ENCODE results near the gene DCTN5. TPM values are rescaled to one million over a fixed set of nuclear protein-coding genes. Genes with fewer than 3 reads are reported as not detected.

Gene DCTN5
- total RNA-seq, 2 donors from 2014 or later = 38.8 to 63.6 TPM

DNA sequence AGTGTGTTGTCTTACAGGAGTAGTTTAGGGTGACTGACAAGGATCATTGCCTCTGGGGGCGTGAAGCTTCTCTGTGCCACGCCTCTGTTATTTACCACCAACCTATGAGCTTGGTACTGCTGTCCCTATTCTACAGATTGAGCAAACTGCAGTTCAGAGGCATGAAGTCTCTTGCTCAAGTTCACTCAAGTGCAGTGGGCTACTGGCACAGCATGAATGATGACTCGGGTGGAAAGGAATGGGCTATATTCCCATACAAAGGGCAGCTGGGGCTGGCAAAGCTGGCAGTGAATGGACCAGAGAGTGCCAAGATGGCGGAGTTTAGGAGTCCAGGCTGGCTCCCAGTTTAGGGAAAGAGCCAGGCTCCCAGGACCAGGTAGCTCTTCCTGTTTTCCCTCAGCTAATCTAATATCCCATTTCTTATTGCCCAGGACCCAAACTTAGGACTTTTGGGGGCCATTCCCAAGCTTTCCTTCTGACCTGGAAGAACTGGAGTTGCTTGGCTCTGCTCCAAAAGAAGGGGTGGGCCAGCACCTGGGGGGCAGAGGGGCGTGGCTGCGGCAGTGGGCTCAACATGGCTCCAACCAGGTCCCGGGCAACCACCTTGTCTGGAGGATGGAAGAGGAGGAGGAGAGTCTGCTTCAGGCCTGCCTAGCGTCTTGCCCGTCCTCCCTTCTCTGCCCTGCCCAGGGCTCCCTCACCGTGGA is 50.4 kb downstream of the DCTN5 start:
- intact Hi-C loops (cut with DNase I) = no loop called here
- Histone ChIP-seq H3K9me3 (no peaks in the 10 kb centered on the region), H3K36me3 (peaks cover 0 to 9% of the 10 kb centered on the region in 2 donors), H3K27me3 (replicated peaks; ENCODE audit: insufficient read depth) (no peaks in the 10 kb centered on the region), H3K4me1 (replicated peaks) (no peaks in the 10 kb centered on the region), H3K4me3 (no peak overlapping the region), H3K27ac (no peak overlapping the region)
- WGBS = 90% methylated on average over 10 of the region's 10 CpGs
- TF ChIP-seq, protein P1, sequence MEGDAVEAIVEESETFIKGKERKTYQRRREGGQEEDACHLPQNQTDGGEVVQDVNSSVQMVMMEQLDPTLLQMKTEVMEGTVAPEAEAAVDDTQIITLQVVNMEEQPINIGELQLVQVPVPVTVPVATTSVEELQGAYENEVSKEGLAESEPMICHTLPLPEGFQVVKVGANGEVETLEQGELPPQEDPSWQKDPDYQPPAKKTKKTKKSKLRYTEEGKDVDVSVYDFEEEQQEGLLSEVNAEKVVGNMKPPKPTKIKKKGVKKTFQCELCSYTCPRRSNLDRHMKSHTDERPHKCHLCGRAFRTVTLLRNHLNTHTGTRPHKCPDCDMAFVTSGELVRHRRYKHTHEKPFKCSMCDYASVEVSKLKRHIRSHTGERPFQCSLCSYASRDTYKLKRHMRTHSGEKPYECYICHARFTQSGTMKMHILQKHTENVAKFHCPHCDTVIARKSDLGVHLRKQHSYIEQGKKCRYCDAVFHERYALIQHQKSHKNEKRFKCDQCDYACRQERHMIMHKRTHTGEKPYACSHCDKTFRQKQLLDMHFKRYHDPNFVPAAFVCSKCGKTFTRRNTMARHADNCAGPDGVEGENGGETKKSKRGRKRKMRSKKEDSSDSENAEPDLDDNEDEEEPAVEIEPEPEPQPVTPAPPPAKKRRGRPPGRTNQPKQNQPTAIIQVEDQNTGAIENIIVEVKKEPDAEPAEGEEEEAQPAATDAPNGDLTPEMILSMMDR (IDR thresholded peaks at IDR 0.05) = no peak
- no peak for TF ChIP-seq POLR2AphosphoS5 (IDR thresholded peaks at IDR 0.05)
- no peak for TF ChIP-seq POLR2A (IDR thresholded peaks at IDR 0.05)
- DNase-seq (ENCODE audit: low spot score) = no peak

DNA sequence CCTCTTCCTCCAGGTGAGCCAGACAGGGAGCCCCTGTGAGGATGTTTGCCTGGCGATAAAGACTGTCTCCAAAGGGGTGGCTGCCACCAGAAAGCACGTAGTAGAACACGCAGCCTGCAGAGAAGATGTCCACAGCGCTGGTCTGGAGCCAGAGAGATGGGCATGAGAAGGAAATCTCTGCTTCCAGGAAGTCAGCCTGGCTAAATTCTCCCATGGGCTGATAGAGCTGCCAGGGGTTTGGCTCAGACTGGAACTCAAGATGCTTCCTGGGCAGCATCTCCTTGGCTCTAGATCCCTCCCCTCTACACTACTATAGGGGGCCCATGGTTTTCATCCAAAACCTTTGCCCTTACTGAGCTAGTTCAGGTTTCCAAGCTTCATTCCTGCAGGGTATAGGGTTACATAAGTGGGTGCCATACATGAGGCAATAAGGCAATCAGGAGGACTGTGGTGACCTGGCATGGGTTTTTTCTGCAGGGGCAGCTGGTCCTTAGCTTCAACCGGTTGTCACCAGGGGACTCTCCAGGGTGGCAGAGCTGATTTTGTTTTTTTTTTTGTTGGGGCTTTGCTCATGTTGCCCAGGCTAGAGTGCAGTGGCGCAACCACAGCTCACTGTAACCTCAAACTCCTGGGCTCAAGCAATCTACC is 51.0 kb downstream of the DCTN5 start:
- DNase-seq (ENCODE audit: low spot score) = no peak
- Histone ChIP-seq H3K27ac (no peak overlapping the region), H3K4me1 (replicated peaks) (no peaks in the 10 kb centered on the region), H3K36me3 (peaks cover 0 to 9% of the 10 kb centered on the region in 2 donors), H3K4me3 (no peak overlapping the region), H3K9me3 (no peaks in the 10 kb centered on the region), H3K27me3 (replicated peaks; ENCODE audit: insufficient read depth) (no peaks in the 10 kb centered on the region)
- intact Hi-C loops (cut with DNase I) = no loop called here
- TF ChIP-seq POLR2A (IDR thresholded peaks at IDR 0.05) (no peak), POLR2AphosphoS5 (IDR thresholded peaks at IDR 0.05) (no peak)
- TF ChIP-seq, protein P1 (IDR thresholded peaks at IDR 0.05) = no peak
- WGBS = 95% methylated on average over 6 of the region's 6 CpGs

DNA sequence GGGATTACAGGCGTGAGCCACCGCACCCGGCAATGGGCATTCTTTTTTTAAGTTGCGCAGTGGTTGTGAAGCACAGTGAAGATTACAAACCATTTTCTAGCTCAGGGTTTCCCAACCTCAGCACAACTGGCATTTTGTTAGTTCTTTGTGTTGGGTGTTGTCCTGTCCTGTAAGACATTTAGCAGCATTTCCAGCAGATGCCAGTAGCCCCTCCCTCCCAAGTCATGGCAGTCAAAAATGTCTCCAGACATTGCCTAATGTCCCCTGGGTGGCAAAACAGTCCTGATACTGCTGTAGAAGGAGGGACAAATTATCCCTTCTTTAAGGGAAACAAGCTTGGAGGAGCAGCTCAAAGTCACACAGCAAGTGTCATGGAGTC is 53.0 kb downstream of the DCTN5 start:
- intact Hi-C loops (cut with DNase I) = no loop called here
- Histone ChIP-seq H3K36me3 (peaks cover 0 to 9% of the 10 kb centered on the region in 2 donors), H3K4me3 (no peak overlapping the region), H3K27ac (no peak overlapping the region), H3K9me3 (no peaks in the 10 kb centered on the region), H3K4me1 (replicated peaks) (no peaks in the 10 kb centered on the region), H3K27me3 (replicated peaks; ENCODE audit: insufficient read depth) (no peaks in the 10 kb centered on the region)
- DNase-seq (ENCODE audit: low spot score) = no peak
- TF ChIP-seq, protein P1 (IDR thresholded peaks at IDR 0.05) = no peak
- TF ChIP-seq POLR2A (IDR thresholded peaks at IDR 0.05) (no peak), POLR2AphosphoS5 (IDR thresholded peaks at IDR 0.05) (no peak)
- 98% methylated on average over 4 of the region's 4 CpGs for WGBS

DNA sequence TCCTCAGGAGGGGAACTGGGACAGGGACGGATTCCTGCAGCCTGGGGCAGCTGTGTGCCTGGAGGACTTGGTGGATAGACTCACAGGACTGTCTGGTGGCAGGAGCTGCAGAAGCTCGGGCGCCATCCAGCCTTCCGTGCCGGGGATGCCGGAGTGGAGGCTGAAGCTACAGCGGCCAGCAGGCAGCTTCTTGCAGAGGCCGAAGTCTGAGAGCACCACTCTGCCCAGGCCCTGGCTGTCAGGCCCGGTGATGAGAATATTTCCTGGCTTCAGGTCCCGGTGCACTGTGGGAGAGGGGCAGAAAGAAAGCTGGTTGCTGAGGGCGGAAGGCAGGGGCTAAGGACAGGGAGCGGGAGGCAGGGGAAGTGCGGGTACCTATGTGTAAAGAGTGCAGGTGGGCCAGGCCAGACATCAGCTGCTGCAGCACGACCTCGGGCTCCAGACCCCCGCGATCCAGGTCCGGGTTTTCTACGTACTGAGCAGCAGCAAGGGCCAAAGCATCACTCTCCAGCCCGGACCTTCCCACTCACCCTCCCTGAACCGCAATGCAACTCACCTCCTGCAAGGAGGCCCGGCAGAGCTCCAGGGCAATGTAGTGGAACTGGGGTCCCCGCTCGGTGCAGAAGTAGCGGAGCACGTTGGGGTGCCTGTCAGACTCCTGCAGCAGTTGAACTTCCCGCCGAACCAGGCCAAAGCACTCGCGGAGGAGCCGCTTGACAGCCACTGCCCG is 53.5 kb downstream of the DCTN5 start:
- peaks cover 0 to 5% of the 10 kb centered on the region in 2 donors for H3K36me3 ChIP-seq
- H3K9me3 ChIP-seq = no peaks in the 10 kb centered on the region
- no peak overlapping the region for H3K4me3 ChIP-seq
- no peaks in the 10 kb centered on the region for H3K4me1 ChIP-seq (replicated peaks)
- intact Hi-C loops (cut with DNase I) = no loop called here
- TF ChIP-seq POLR2AphosphoS5 (IDR thresholded peaks at IDR 0.05) (no peak), POLR2A (IDR thresholded peaks at IDR 0.05) (no peak)
- TF ChIP-seq, protein P1 (IDR thresholded peaks at IDR 0.05) = no peak
- DNase-seq (ENCODE audit: low spot score) = no peak
- 18% methylated on average over 29 of the region's 32 CpGs for WGBS
- no peaks in the 10 kb centered on the region for H3K27me3 ChIP-seq (replicated peaks; ENCODE audit: insufficient read depth)
- no peak overlapping the region for H3K27ac ChIP-seq
